IMR-90 (cell line): ENCODE data around the gene CELF5. TPM values are rescaled to one million over a fixed set of nuclear protein-coding genes. Genes with fewer than 3 reads are reported as not detected.

Experiments used
- ATAC-seq: fragments of 200-7000 bp; cut with Tn5 transposase; 2 replicates; pipeline ENCODE4 v1.9.1; 2020; ENCODE audit warnings: low read depth, mild to moderate bottlenecking, moderate library complexity
- BruUV-seq: library from RNA; stranded (reverse); fragments of 400-500 nt; replicated peaks from 2 replicates; lab custom pipeline; 2021; lab: Mats Ljungman, UMichigan
- CTCF ChIA-PET: fragments of 300-600 bp; formaldehyde crosslinking; extraction: SDS; loops from one replicate; lab custom pipeline; 2021; ENCODE audit warnings: antibody characterized with exemption; lab: Yijun Ruan, JAX
- POLR2A ChIA-PET: fragments of 300-600 bp; sonication (Branson Sonifier 250); formaldehyde crosslinking; loops from one replicate; lab custom pipeline; 2022; ENCODE audit warnings: antibody characterized with exemption; ENCODE audit not compliant: unreplicated experiment; lab: Charles Lee
- DNase-seq: peaks from one replicate; pipeline ENCODE4 v3.0.0; 2013
- H2AFZ ChIP-seq: replicated peaks from 2 replicates; pipeline ENCODE3; 2013; ENCODE audit warnings: low read length, mild to moderate bottlenecking; ENCODE audit not compliant: poor library complexity
- H2AK5ac ChIP-seq: 2 replicates; pipeline ENCODE4 v1.6.1; 2013; ENCODE audit warnings: low read depth, low read length, inconsistent platforms
- H2AK9ac ChIP-seq: replicated peaks from 2 replicates; pipeline ENCODE3; 2013; ENCODE audit warnings: mild to moderate bottlenecking, low read depth, low read length, moderate library complexity; ENCODE audit not compliant: poor library complexity
- H2BK120ac ChIP-seq: 2 replicates; pipeline ENCODE4 v1.6.1; 2013; ENCODE audit warnings: low read depth, low read length, inconsistent platforms
- H2BK15ac ChIP-seq: 3 replicates; pipeline ENCODE4 v1.6.1; 2013; ENCODE audit warnings: low read depth, low read length, inconsistent platforms
- H2BK20ac ChIP-seq: 2 replicates; pipeline ENCODE4 v1.6.1; 2013; ENCODE audit warnings: low read depth, mild to moderate bottlenecking, inconsistent platforms, low read length, moderate library complexity
- H2BK5ac ChIP-seq: 2 replicates; pipeline ENCODE4 v1.6.1; 2013; ENCODE audit warnings: mild to moderate bottlenecking, low read depth, low read length, inconsistent platforms; ENCODE audit not compliant: poor library complexity, severe bottlenecking
- H3K14ac ChIP-seq: replicated peaks from 2 replicates; pipeline ENCODE4 v1.6.1; 2013; ENCODE audit warnings: low read depth, low read length, inconsistent platforms
- H3K18ac ChIP-seq: 2 replicates; pipeline ENCODE4 v1.6.1; 2013; ENCODE audit warnings: low read depth, low read length, control low read depth
- H3K23ac ChIP-seq: 2 replicates; pipeline ENCODE4 v1.6.1; 2013; ENCODE audit warnings: low read depth, low read length, inconsistent platforms
- H3K27ac ChIP-seq: 2 replicates; pipeline ENCODE4 v1.5.1; 2013; ENCODE audit warnings: mild to moderate bottlenecking, control low read depth, low read length; ENCODE audit not compliant: insufficient read depth
- H3K27me3 ChIP-seq: 2 replicates; pipeline ENCODE4 v1.6.1; 2013; ENCODE audit warnings: low read length; ENCODE audit not compliant: control insufficient read depth, insufficient read depth
- H3K36me3 ChIP-seq: 2 replicates; pipeline ENCODE4 v1.6.1; 2013; ENCODE audit warnings: low read length, mixed read lengths; ENCODE audit not compliant: control insufficient read depth, insufficient read depth
- H3K4ac ChIP-seq: 2 replicates; pipeline ENCODE4 v1.6.1; 2013; ENCODE audit warnings: low read depth, low read length, inconsistent platforms
- H3K4me1 ChIP-seq: 2 replicates; pipeline ENCODE4 v1.6.1; 2013; ENCODE audit warnings: low read length, mixed read lengths; ENCODE audit not compliant: control insufficient read depth, insufficient read depth
- H3K4me2 ChIP-seq: 2 replicates; pipeline ENCODE4 v1.6.1; 2013; ENCODE audit warnings: low read depth, mild to moderate bottlenecking, control low read depth, low read length, moderate library complexity
- H3K4me3 ChIP-seq: 2 replicates; pipeline ENCODE4 v1.5.1; 2013; ENCODE audit warnings: low read depth, mild to moderate bottlenecking, control low read depth, low read length, moderate library complexity; ENCODE audit not compliant: insufficient read depth
- H3K56ac ChIP-seq: 2 replicates; pipeline ENCODE4 v1.6.1; 2013; ENCODE audit warnings: low read length, inconsistent platforms; ENCODE audit not compliant: insufficient read depth; ENCODE audit errors: extremely low read depth
- H3K79me1 ChIP-seq, 2 experiments: 2 replicates each; pipeline ENCODE4 v1.6.1; 2013; ENCODE audit warnings: low read length in 2 of 2, inconsistent platforms in 1 of 2, low read depth in 1 of 2
- H3K9ac ChIP-seq: 2 replicates; pipeline ENCODE4 v1.6.1; 2013; ENCODE audit warnings: low read depth, low read length, control low read depth
- H3K9me1 ChIP-seq: 2 replicates; pipeline ENCODE4 v1.6.1; 2013; ENCODE audit warnings: low read length, inconsistent platforms; ENCODE audit not compliant: insufficient read depth
- H3K9me3 ChIP-seq: 2 replicates; pipeline ENCODE4 v1.6.1; 2013; ENCODE audit warnings: low read length; ENCODE audit not compliant: control insufficient read depth, insufficient read depth
- H4K20me1 ChIP-seq: 2 replicates; pipeline ENCODE4 v1.6.1; 2013; ENCODE audit warnings: low read length, inconsistent platforms; ENCODE audit not compliant: insufficient read depth
- H4K5ac ChIP-seq: 2 replicates; pipeline ENCODE4 v1.6.1; 2013; ENCODE audit warnings: mild to moderate bottlenecking, low read depth, low read length, control low read depth
- H4K8ac ChIP-seq, 2 experiments: 2 replicates each; pipeline ENCODE4 v1.6.1; 2013; ENCODE audit warnings: low read depth in 2 of 2, low read length in 2 of 2, control low read depth in 1 of 2, inconsistent platforms in 1 of 2
- H4K91ac ChIP-seq: 2 replicates; pipeline ENCODE4 v1.6.1; 2013; ENCODE audit warnings: low read depth, low read length, inconsistent platforms; ENCODE audit not compliant: insufficient read depth
- BHLHE40 ChIP-seq: fragments of 150-350 bp; IDR thresholded peaks from 2 replicates; pipeline ENCODE4 v1.6.1; 2016; ENCODE audit warnings: mild to moderate bottlenecking, low read depth, low read length
- RAD21 ChIP-seq: IDR thresholded peaks from 2 replicates; pipeline ENCODE4 v1.6.1; 2012; ENCODE audit warnings: low read length, improper control_type of control experiment
- WGBS, 2 experiments: methylation state at CpG; one replicate each; pipeline versions ENCODE4 v1.1.5 to v1.1.7; 2013; ENCODE audit warnings: missing lambda C conversion rate in 2 of 2; ENCODE audit not compliant: insufficient read length in 1 of 2; ENCODE audit errors: extremely low coverage in 2 of 2; 5-methylcytosine and 5-hydroxymethylcytosine counted together
- dilution Hi-C: fragments of 300-500 bp; cut with HindIII; formaldehyde crosslinking; loops from one replicate; pipeline ENCODE4 v1.14.3; 2018; ENCODE audit warnings: low sequenced_read_pairs; ENCODE audit not compliant: unreplicated experiment
- in situ Hi-C: fragments of 300-500 bp; cut with MboI; formaldehyde crosslinking; loops from 3 replicates; pipeline ENCODE4 v1.14.3; 2019; ENCODE audit warnings: low sequenced_read_pairs, inconsistent platforms, mixed read lengths
- intact Hi-C: fragments of 100-400 bp; cut with micrococcal nuclease; formaldehyde crosslinking; loops from 2 replicates; pipeline ENCODE4 v1.10.0; 2022
- polyA plus RNA-seq, 3 experiments: library from polyadenylated mRNA; depleted of rRNA; stranded (reverse); fragments of >200 nt; gene quantifications; 2 replicates each; pipeline ENCODE4 v1.2.3, GENCODE V29; 2012; ENCODE audit warnings: low replicate concordance in 1 of 3
- total RNA-seq: library from RNA; depleted of rRNA; stranded (reverse); fragments of >200 nt; gene quantifications from 2 replicates; pipeline ENCODE4 v1.2.3, GENCODE V29; 2012
- TF ChIP-seq, protein P1 (sequence below): conservative IDR thresholded peaks from 2 replicates; pipeline ENCODE4 v1.5.1; 2012; ENCODE audit warnings: mild to moderate bottlenecking, low read depth, low read length, improper control_type of control experiment

Gene CELF5
- total and polyA plus RNA-seq, 2 of the 4 experiments (the other 2 are of a cell fraction), result 0.02 TPM; not detected in 1

DNA sequence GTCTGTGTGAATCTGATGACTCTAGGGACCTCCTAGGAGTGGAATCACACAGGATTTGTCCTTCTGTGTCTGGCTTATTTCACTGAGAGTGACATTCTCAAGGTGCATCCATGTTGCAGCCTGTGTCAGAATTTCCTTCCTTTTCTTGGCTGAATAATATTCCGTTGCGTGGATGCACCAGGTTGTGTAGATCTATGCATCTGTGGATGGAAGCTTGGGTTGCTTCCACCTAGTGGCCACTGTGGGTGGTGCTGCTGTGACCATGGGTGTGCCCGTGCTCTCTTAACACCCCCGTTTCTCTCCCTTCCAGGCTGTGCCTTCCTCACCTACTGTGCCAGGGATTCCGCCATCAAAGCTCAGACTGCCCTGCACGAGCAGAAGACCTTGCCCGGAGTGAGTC is 26.2 kb downstream of the CELF5 start:
- Histone ChIP-seq H3K4ac (no peak overlapping the region), H3K9ac (no peak overlapping the region), H3K27ac (no peak overlapping the region), H2BK15ac (no peak overlapping the region), H3K23ac (no peak overlapping the region), H2BK120ac (no peak overlapping the region), H4K8ac (no peak overlapping the region), H3K18ac (no peak overlapping the region), H2BK20ac (no peak overlapping the region), H2AFZ (peak overlapping the region; percentile 35), H3K9me3 (peaks cover 10% of the 10 kb centered on the region), H3K14ac (no peak overlapping the region), H4K20me1 (no peaks in the 10 kb centered on the region), H3K9me1 (no peaks in the 10 kb centered on the region), H3K4me2 (no peak overlapping the region), H3K27me3 (peaks cover 5% of the 10 kb centered on the region), H2AK5ac (no peak overlapping the region), H4K5ac (no peak overlapping the region), H2BK5ac (no peak overlapping the region), H3K4me3 (no peak overlapping the region), H3K4me1 (no peaks in the 10 kb centered on the region), H4K91ac (no peak overlapping the region), H3K79me1 (no peaks in the 10 kb centered on the region), H3K36me3 (no peaks in the 10 kb centered on the region), H3K56ac (no peak overlapping the region), H2AK9ac (no peak overlapping the region)
- BruUV-seq, result no TSS peak
- in situ Hi-C loops (no loop called here), intact Hi-C loops (no loop called here), dilution Hi-C loops (no loop called here)
- DNase-seq (no peak), ATAC-seq (no peak)
- CTCF ChIA-PET, result no interaction called here
- TF ChIP-seq, protein P1, sequence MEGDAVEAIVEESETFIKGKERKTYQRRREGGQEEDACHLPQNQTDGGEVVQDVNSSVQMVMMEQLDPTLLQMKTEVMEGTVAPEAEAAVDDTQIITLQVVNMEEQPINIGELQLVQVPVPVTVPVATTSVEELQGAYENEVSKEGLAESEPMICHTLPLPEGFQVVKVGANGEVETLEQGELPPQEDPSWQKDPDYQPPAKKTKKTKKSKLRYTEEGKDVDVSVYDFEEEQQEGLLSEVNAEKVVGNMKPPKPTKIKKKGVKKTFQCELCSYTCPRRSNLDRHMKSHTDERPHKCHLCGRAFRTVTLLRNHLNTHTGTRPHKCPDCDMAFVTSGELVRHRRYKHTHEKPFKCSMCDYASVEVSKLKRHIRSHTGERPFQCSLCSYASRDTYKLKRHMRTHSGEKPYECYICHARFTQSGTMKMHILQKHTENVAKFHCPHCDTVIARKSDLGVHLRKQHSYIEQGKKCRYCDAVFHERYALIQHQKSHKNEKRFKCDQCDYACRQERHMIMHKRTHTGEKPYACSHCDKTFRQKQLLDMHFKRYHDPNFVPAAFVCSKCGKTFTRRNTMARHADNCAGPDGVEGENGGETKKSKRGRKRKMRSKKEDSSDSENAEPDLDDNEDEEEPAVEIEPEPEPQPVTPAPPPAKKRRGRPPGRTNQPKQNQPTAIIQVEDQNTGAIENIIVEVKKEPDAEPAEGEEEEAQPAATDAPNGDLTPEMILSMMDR, result peak; percentile 42
- TF ChIP-seq BHLHE40 (no peak), RAD21 (peak; percentile 19; the same call in 1 of the 2 replicates)
- no CpG with 5 or more reads among the region's 7 CpGs for WGBS, 2 experiments
- POLR2A ChIA-PET, result no interaction called here
